ENCODE measurements around the gene ZNG1A.
"Not testable (repeated sequence)": the region's sequence is repeated elsewhere in the genome, so short reads cannot be mapped to it uniquely, and the experiment has no call there.

The ZNG1A gene

GRCh38 chr9:178140-178825, 573 bp downstream of the ZNG1A start:
- not testable (repeated sequence) for DNase-seq (ENCODE audit: low read depth in 2 of 2)

DNA sequence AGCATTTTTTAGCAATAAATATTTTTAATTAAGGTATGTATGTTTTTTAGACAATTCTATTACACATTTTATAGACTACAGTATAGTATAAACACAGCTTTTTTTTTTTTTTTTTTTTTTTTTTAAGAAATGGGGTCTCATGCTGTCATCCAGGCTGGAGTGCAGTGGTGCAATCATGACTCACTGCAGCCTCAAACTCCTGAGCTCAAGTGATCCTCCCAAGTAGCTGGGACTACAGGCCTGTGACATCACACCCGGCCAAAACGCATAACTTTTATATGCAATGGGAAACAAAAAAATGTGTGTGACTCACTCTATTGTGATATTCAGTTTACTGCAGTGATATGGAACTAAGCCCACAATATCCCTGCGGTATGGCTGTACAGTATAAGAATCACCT, 9.1 kb downstream of the ZNG1A start:
- not testable (repeated sequence) for DNase-seq (ENCODE audit: low read depth in 2 of 2)

GRCh38 chr9:159871-160270, 19.0 kb downstream of the ZNG1A start:
- not testable (repeated sequence) for DNase-seq (ENCODE audit: low read depth in 2 of 2)

DNA sequence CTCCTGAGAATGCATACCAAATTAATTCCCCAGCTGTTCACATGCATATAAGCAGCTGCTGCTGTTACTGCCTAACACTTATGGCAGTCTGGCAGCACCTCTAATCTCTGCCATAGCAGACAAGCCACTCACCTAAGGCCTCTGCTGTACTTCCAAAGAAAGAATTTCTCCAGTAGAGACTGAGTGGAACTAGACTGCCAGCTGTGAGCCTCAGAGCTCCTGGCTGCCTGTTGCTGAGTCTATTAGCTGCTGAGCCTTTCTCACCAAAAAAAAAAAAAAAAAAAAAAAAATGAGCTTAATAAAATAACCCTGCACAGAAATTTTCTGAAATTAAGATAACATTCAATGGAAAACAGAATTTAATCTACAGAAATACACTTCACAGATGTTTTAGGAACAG, 27.7 kb downstream of the ZNG1A start:
- DNase-seq (ENCODE audit: low read depth in 2 of 2) = not testable (repeated sequence)

- DNase-seq (ENCODE audit: low read depth in 2 of 2) = not testable (repeated sequence)
Measured at GRCh38 chr9:139880-140279, 39.0 kb downstream of the ZNG1A start.

DNA sequence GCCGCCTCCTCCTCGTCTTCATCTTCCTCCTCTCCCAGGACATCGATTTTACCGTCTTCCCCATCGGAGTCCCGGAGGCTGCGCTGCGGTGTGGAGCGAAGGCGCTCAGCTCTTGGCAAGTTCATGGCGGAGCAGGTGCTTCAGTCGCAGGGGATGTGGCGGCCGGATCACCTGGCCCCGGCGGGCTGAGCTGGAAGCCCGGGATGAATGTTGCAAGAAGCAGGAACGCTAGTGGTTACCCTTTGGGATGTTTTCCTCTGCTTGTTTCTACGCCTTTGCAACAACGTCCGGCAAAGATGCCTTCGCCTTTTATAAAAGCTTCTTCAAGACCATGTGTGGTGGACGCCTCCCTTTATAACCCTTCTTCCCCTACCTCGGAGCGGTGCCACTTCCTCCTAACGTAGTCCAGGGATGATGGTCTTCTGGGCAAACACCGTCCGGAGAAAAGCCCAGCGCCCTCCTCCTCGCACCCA, 60.8 kb downstream of the ZNG1A start, which contains the start of gene FOXD4:
Gene FOXD4, minus strand, starts transcription at position 423 of the 473 bp plus-strand sequence. Its CDS starts 298 bp downstream, at position 125.
- not testable (repeated sequence) for DNase-seq (ENCODE audit: low read depth in 2 of 2)

- not testable (repeated sequence) for DNase-seq (ENCODE audit: low read depth in 2 of 2)
Measured at GRCh38 chr9:117144-117994, 61.5 kb downstream of the ZNG1A start.

DNA sequence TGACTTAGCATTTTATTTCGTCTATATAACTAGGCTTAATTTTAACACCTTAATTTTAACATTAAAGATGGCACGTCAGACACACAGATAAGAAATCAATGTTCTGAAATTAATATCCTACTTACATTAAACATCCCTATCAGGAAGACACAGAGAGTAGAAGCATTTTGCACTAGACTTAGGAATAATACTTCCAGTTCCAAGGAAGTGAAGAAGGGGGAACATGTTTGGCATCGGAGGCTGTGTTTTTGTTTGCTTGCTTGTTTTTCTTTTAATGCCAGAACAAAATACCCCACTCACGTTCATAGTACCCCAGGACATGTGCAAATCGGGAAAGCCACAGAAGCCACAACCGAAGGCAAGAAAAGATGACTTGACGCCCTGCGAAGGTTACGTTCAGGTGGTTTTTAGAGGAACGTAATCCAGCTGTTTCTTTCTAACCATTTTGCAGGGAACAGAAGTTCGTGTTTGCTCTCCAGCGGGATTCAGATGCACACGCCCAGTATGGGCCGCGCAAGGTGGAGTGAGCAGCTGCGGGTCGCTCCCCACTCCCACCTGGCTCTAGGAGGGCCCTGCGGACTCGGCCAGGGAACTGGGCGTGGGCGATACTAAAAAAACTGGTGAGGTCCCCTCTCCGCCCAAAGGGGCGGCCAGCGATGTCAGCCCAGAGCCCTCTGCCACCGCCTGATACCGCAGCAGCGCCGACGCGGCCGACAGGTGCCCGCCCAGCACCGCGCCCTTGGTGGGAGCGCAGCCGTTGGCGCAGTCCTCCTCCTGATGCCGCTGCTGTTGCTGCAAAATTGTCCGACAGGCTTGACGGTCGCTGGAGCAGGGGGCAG, 62.4 kb downstream of the ZNG1A start:
- not testable (repeated sequence) for DNase-seq (ENCODE audit: low read depth in 2 of 2)

DNA sequence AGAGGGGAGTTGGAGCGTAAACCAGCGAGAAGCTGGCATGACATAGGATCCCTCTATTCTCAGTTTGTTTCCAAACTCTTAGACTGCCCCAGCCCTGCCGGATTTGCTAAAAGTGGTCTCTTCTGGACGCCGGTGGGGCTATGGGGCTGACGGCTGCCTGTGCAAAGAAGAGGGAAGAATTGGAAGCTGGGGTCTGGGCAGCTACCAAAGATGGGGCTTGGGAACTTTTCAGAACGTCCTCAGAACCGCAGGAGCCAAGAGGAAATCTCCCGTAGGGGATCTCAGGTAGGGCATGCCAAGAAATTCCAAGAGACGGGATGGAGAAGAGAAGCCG, 63.8 kb downstream of the ZNG1A start:
- DNase-seq (ENCODE audit: low read depth in 2 of 2) = not testable (repeated sequence)

GRCh38 chr9:114267-115117, 64.4 kb downstream of the ZNG1A start:
- DNase-seq (ENCODE audit: low read depth in 2 of 2) = not testable (repeated sequence)

GRCh38 chr9:113468-114266, 65.2 kb downstream of the ZNG1A start:
- DNase-seq (ENCODE audit: low read depth in 2 of 2) = not testable (repeated sequence)

GRCh38 chr9:112589-113467, 66.0 kb downstream of the ZNG1A start:
- DNase-seq (ENCODE audit: low read depth in 2 of 2) = not testable (repeated sequence)

DNA sequence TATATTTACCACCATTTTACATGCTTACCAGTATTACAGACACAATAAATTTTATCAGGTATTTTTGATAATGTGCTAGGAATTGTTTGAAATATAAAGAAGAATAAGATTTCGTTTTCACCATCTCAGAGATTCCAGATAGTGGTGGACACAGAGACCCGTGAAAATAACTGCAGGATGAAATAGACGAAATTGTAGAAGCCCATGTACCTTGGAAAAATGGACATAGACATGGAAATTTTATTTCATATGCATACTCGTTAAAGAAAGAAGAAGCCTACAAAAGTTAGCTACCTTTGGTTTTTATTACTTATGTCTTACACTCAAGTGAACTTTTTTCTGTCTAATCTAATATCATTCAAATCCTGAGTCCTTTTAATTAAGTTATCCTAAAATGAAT, 68.2 kb downstream of the ZNG1A start:
- DNase-seq (ENCODE audit: low read depth in 2 of 2) = not testable (repeated sequence)

DNA sequence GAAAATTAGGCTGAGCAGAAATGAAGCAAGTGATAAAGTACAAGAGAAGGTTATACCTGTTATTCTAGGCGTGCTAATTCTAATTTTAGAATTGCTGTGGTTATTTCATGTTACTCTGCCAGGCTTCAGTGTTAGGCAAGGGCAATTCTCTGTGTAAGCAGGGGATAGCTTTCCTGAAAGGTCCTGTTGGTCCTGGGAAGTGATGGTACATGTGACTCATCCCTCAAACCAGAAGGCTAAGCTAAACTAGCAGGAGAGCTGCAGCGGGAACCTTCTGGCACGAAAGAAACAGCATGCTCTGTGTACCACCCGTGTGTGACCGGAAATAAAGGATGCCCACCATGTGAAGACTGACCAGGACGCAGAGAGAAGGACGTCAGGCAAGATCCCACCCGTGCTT, 69.3 kb downstream of the ZNG1A start:
- DNase-seq (ENCODE audit: low read depth in 2 of 2) = not testable (repeated sequence)

GRCh38 chr9:108742-109495, 69.9 kb downstream of the ZNG1A start:
- DNase-seq (ENCODE audit: low read depth in 2 of 2) = not testable (repeated sequence)

DNA sequence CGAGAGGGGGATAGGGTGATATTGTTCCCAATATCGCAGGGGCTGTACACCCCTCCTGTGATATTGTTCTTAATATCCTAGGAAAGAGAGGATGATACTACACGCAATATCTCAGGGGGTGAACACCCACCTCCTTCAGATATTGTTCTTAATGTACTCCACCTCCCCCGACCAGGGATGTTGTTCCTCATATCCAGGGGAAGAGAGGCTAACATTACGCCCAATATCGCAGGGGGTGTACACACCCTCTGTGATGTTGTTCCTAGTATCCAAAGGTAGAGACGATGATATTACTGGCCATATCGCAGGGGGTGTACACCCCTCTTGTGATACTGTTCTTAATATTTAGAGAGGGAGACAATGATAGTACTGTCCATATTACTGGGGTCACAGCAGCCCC, 72.9 kb downstream of the ZNG1A start:
- not testable (repeated sequence) for DNase-seq (ENCODE audit: low read depth in 2 of 2)

GRCh38 chr9:100430-100829, 78.4 kb downstream of the ZNG1A start:
- not testable (repeated sequence) for DNase-seq (ENCODE audit: low read depth in 2 of 2)

DNA sequence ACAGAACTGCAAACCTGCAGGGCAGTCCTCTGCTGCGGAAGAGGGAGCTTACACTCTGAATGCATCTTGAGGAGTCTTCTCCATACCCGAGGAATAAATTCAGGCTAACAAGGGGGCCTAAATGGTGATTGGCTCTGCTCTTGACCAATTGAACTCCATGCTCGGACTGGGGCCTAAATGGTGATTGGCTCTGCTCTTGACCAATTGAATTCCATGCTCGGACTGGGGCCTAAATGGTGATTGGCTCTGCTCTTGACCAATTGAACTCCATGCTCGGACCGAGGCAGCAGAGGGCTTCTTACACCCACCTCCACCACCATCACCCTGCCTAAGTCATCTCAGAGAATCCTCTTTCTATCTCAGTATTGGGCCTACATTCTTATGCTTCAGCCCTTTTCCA, 79.0 kb downstream of the ZNG1A start:
- DNase-seq (ENCODE audit: low read depth in 2 of 2) = not testable (repeated sequence)

All from stimulated activated CD8-positive, alpha-beta memory T cell treated with anti-CD3 and anti-CD28 coated beads, Interleukin-7, amount 100 ng/mL, for 4 hours (primary cell).